Mesendoderm (in vitro differentiated cells): ENCODE measurements around the gene SPECC1.

ENCODE experiments used
- DNase-seq: peaks from one replicate; pipeline ENCODE4 v3.0.0; 2013
- H2AK5ac ChIP-seq: 2 replicates; pipeline ENCODE4 v1.6.1; 2013; ENCODE audit warnings: low read length, inconsistent platforms
- H2BK120ac ChIP-seq: 2 replicates; pipeline ENCODE4 v1.6.1; 2013; ENCODE audit warnings: low read depth, mild to moderate bottlenecking, low read length, moderate library complexity, mixed read lengths
- H2BK15ac ChIP-seq: replicated peaks from 2 replicates; pipeline ENCODE4 v1.6.1; 2013; ENCODE audit warnings: low read depth, mild to moderate bottlenecking, moderate library complexity
- H2BK5ac ChIP-seq: 2 replicates; pipeline ENCODE4 v1.6.1; 2013; ENCODE audit warnings: low read length, inconsistent platforms
- H3K18ac ChIP-seq: 2 replicates; pipeline ENCODE4 v1.6.1; 2013; ENCODE audit warnings: mild to moderate bottlenecking, low read length, mixed read lengths
- H3K23ac ChIP-seq: one replicate; pipeline ENCODE4 v1.6.1; 2013; ENCODE audit warnings: low read length
- H3K27ac ChIP-seq: 2 replicates; pipeline ENCODE4 v1.5.1; 2013; ENCODE audit warnings: low read depth, mild to moderate bottlenecking, inconsistent platforms, low read length, moderate library complexity
- H3K27me3 ChIP-seq: 2 replicates; pipeline ENCODE4 v1.6.1; 2013; ENCODE audit warnings: low read length, control low read depth, mild to moderate bottlenecking, inconsistent platforms; ENCODE audit not compliant: insufficient read depth, poor library complexity
- H3K36me3 ChIP-seq: 2 replicates; pipeline ENCODE4 v1.6.1; 2013; ENCODE audit warnings: low read length, inconsistent platforms; ENCODE audit not compliant: control insufficient read depth, insufficient read depth
- H3K4ac ChIP-seq: one replicate; pipeline ENCODE4 v1.6.1; 2013; ENCODE audit warnings: low read depth, mild to moderate bottlenecking, low read length, moderate library complexity
- H3K4me1 ChIP-seq: 2 replicates; pipeline ENCODE4 v1.6.1; 2013; ENCODE audit warnings: low read depth, low read length, inconsistent platforms; ENCODE audit not compliant: control insufficient read depth
- H3K4me2 ChIP-seq: 2 replicates; pipeline ENCODE4 v1.6.1; 2013; ENCODE audit warnings: low read length
- H3K4me3 ChIP-seq: 2 replicates; pipeline ENCODE4 v1.5.1; 2013; ENCODE audit warnings: mild to moderate bottlenecking, low read length
- H3K56ac ChIP-seq: one replicate; pipeline ENCODE4 v1.6.1; 2013; ENCODE audit warnings: low read length
- H3K79me1 ChIP-seq: 2 replicates; pipeline ENCODE4 v1.6.1; 2013; ENCODE audit warnings: low read length, inconsistent platforms
- H3K79me2 ChIP-seq: 2 replicates; pipeline ENCODE4 v1.6.1; 2013; ENCODE audit warnings: mild to moderate bottlenecking, low read length; ENCODE audit not compliant: control insufficient read depth, insufficient read depth
- H3K9ac ChIP-seq: 2 replicates; pipeline ENCODE4 v1.6.1; 2013; ENCODE audit warnings: low read length, inconsistent platforms
- H4K5ac ChIP-seq: one replicate; pipeline ENCODE4 v1.6.1; 2013; ENCODE audit warnings: low read length
- H4K8ac ChIP-seq: one replicate; pipeline ENCODE4 v1.6.1; 2013; ENCODE audit warnings: low read depth, mild to moderate bottlenecking, control low read depth, low read length, moderate library complexity
- WGBS: extraction: QIAGEN DNeasy Blood & Tissue Kit; methylation state at CpG from one replicate; pipeline ENCODE4 v1.1.7; 2013; ENCODE audit warnings: low lambda C conversion rate, missing lambda C conversion rate; ENCODE audit not compliant: insufficient coverage; ENCODE audit errors: extremely low coverage; 5-methylcytosine and 5-hydroxymethylcytosine counted together

The SPECC1 gene

GRCh38 chr17:19978209-19978802 is 30.9 kb upstream of the SPECC1 start:
- no peaks in the 10 kb centered on the region for H3K4me1 ChIP-seq

GRCh38 chr17:19978805-19979211 is 30.4 kb upstream of the SPECC1 start:
- H3K4me3 ChIP-seq, result no peak overlapping the region
- WGBS, result no CpG with 5 or more reads among the region's 13 CpGs
- no peak overlapping the region for H2BK5ac ChIP-seq
- no peak overlapping the region for H3K23ac ChIP-seq
- no peak overlapping the region for H3K4ac ChIP-seq
- no peak overlapping the region for H2BK15ac ChIP-seq
- no peak for DNase-seq
- H3K4me2 ChIP-seq, result no peak overlapping the region
- H3K18ac ChIP-seq, result no peak overlapping the region
- no peak overlapping the region for H3K27ac ChIP-seq
- peaks cover 7% of the 10 kb centered on the region for H3K79me1 ChIP-seq
- peaks cover 32% of the 10 kb centered on the region for H3K79me2 ChIP-seq
- no peak overlapping the region for H3K56ac ChIP-seq
- no peaks in the 10 kb centered on the region for H3K36me3 ChIP-seq
- no peak overlapping the region for H4K8ac ChIP-seq
- H4K5ac ChIP-seq, result no peak overlapping the region
- H2AK5ac ChIP-seq, result no peak overlapping the region
- no peak overlapping the region for H3K9ac ChIP-seq
- no peaks in the 10 kb centered on the region for H3K4me1 ChIP-seq
- H3K27me3 ChIP-seq, result no peaks in the 10 kb centered on the region
- H2BK120ac ChIP-seq, result no peak overlapping the region

More at GRCh38 chr17:19978209-19978802, 30.9 kb upstream of the SPECC1 start:
- Histone ChIP-seq H3K4me2 (peak overlapping the region; percentile 56), H2BK15ac (no peak overlapping the region), H3K23ac (no peak overlapping the region), H3K9ac (peak overlapping the region; percentile 79), H3K79me1 (peaks cover 7% of the 10 kb centered on the region), H2AK5ac (no peak overlapping the region), H2BK120ac (no peak overlapping the region), H3K18ac (peak overlapping the region; percentile 87), H3K27me3 (no peaks in the 10 kb centered on the region), H4K5ac (no peak overlapping the region), H3K36me3 (no peaks in the 10 kb centered on the region), H3K4me3 (peak overlapping the region; percentile 56), H3K56ac (peak overlapping the region; percentile 95), H2BK5ac (peak overlapping the region; percentile 64), H3K27ac (peak overlapping the region; percentile 76), H3K4ac (peak overlapping the region; percentile 74), H4K8ac (peak overlapping the region; percentile 98), H3K79me2 (peaks cover 36% of the 10 kb centered on the region)
- WGBS, result no CpG with 5 or more reads among the region's 22 CpGs
- peak; percentile 49 for DNase-seq

GRCh38 chr17:19979917-19980770 is 29.0 kb upstream of the SPECC1 start:
- Histone ChIP-seq H3K23ac (no peak overlapping the region), H3K4me2 (no peak overlapping the region), H3K18ac (no peak overlapping the region), H3K79me1 (peaks cover 2% of the 10 kb centered on the region), H3K9ac (no peak overlapping the region), H3K27ac (no peak overlapping the region), H4K8ac (no peak overlapping the region), H3K36me3 (no peaks in the 10 kb centered on the region), H3K79me2 (peaks cover 20% of the 10 kb centered on the region), H3K4ac (no peak overlapping the region), H2AK5ac (no peak overlapping the region), H2BK5ac (no peak overlapping the region), H3K27me3 (no peaks in the 10 kb centered on the region), H2BK120ac (no peak overlapping the region), H3K4me3 (no peak overlapping the region), H2BK15ac (no peak overlapping the region), H4K5ac (no peak overlapping the region), H3K4me1 (no peaks in the 10 kb centered on the region), H3K56ac (no peak overlapping the region)
- no peak for DNase-seq
- no CpG with 5 or more reads among the region's 43 CpGs for WGBS

- H4K8ac ChIP-seq, result no peak overlapping the region
- no peak overlapping the region for H3K27ac ChIP-seq
- no peaks in the 10 kb centered on the region for H3K27me3 ChIP-seq
- H3K79me2 ChIP-seq, result no peaks in the 10 kb centered on the region
- H3K79me1 ChIP-seq, result no peaks in the 10 kb centered on the region
- H4K5ac ChIP-seq, result no peak overlapping the region
- H2BK15ac ChIP-seq, result no peak overlapping the region
- peak; percentile 68 for DNase-seq
- no peak overlapping the region for H3K4me2 ChIP-seq
- no peaks in the 10 kb centered on the region for H3K36me3 ChIP-seq
- no peak overlapping the region for H2AK5ac ChIP-seq
- no peak overlapping the region for H3K23ac ChIP-seq
- H3K18ac ChIP-seq, result no peak overlapping the region
- no peak overlapping the region for H2BK120ac ChIP-seq
- no peak overlapping the region for H3K56ac ChIP-seq
- no peak overlapping the region for H3K9ac ChIP-seq
- WGBS, result no CpG with 5 or more reads among the region's 13 CpGs
- H3K4ac ChIP-seq, result no peak overlapping the region
- H3K4me3 ChIP-seq, result no peak overlapping the region
- H3K4me1 ChIP-seq, result no peaks in the 10 kb centered on the region
- no peak overlapping the region for H2BK5ac ChIP-seq
These were observed 22.0 kb upstream of the SPECC1 start for GRCh38 chr17:19986941-19987861.

GRCh38 chr17:19987897-19988296 is 21.3 kb upstream of the SPECC1 start:
- Histone ChIP-seq H4K5ac (no peak overlapping the region), H3K27me3 (no peaks in the 10 kb centered on the region), H3K79me2 (no peaks in the 10 kb centered on the region), H3K4ac (no peak overlapping the region), H3K18ac (no peak overlapping the region), H3K4me1 (no peaks in the 10 kb centered on the region), H2AK5ac (no peak overlapping the region), H2BK15ac (no peak overlapping the region), H3K56ac (no peak overlapping the region), H3K9ac (no peak overlapping the region), H2BK5ac (no peak overlapping the region), H3K27ac (no peak overlapping the region), H3K23ac (no peak overlapping the region), H3K4me2 (no peak overlapping the region), H3K4me3 (no peak overlapping the region), H4K8ac (no peak overlapping the region), H2BK120ac (no peak overlapping the region), H3K36me3 (no peaks in the 10 kb centered on the region), H3K79me1 (no peaks in the 10 kb centered on the region)
- WGBS, result no CpG with 5 or more reads among the region's 1 CpG
- DNase-seq, result no peak
